ENCODE data around the gene PRR32. TPM values are rescaled to one million over a fixed set of nuclear protein-coding genes. Genes with fewer than 3 reads are reported as not detected.
"Not testable (repeated sequence)": the region's sequence is repeated elsewhere in the genome, so short reads cannot be mapped to it uniquely, and the experiment has no call there.

Gene PRR32
- total RNA-seq, result not detected

DNA sequence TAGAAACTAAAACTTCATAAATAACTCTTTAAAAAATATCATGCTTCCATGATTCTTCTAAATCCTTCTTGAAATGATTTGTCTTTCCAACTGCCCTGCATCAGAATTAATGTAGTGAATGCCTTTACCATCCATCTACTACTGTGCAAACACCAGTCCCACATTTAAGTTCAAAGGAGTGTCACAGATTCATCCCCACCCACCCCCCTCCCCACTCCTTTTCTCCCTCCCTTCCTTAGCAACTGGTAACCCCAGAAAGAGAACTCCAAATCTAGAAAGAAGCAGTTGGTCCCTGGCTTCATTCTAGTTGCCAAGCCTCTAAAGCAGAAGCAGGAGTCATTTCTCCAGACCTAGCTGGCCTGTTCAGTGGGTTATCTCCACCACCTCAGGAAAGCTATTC is at the start of gene PRR32:
PRR32 (plus strand) TSS at position 301 of the 400 bp plus-strand sequence. CDS start 115 bp downstream, outside the sequence.
- no peaks in the 10 kb centered on the region for H3K4me1 ChIP-seq (ENCODE audit: insufficient read depth, low read length)
- no peak within 1 kb of the TSS for H3K4me3 ChIP-seq (ENCODE audit: low read length)
- H3K27me3 ChIP-seq (ENCODE audit: insufficient read depth, low read length), result no peaks in the 10 kb centered on the region
- no peaks in the 10 kb centered on the region for H3K9me3 ChIP-seq (ENCODE audit: low read depth, low read length)

DNA sequence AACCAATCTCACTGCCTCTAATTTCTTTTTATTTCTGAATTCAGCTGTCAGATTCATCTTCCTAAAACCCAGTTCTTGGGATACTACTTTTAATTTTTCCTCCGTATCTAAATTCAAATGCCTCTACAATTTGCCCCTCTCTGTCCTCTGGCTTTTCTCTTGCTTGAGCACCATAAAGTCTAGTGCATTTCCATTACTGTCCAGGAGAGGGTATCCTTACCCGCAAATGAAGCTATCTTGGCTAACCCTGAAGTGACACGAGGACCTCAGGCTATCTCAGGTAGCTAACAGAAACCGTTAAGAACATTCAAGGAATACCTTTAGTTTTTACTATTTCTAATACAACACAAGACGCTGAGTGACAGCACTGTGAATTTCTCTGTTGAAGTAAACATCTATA is 49.4 kb upstream of the PRR32 start:
- no peaks in the 10 kb centered on the region for H3K27me3 ChIP-seq (ENCODE audit: insufficient read depth, low read length)
- no peaks in the 10 kb centered on the region for H3K9me3 ChIP-seq (ENCODE audit: low read depth, low read length)
- H3K4me1 ChIP-seq (ENCODE audit: insufficient read depth, low read length), result no peaks in the 10 kb centered on the region
- no peak overlapping the region for H3K4me3 ChIP-seq (ENCODE audit: low read length)

- H3K4me1 ChIP-seq (ENCODE audit: insufficient read depth, low read length), result no peaks in the 10 kb centered on the region
- no peak overlapping the region for H3K4me3 ChIP-seq (ENCODE audit: low read length)
- no peaks in the 10 kb centered on the region for H3K27me3 ChIP-seq (ENCODE audit: insufficient read depth, low read length)
- H3K9me3 ChIP-seq (ENCODE audit: low read depth, low read length), result no peaks in the 10 kb centered on the region
These were observed 34.0 kb upstream of the PRR32 start for GRCh38 chrX:126785539-126785938.

GRCh38 chrX:126799059-126799458 is 20.5 kb upstream of the PRR32 start:
- no peaks in the 10 kb centered on the region for H3K27me3 ChIP-seq (ENCODE audit: insufficient read depth, low read length)
- no peak overlapping the region for H3K4me3 ChIP-seq (ENCODE audit: low read length)
- H3K4me1 ChIP-seq (ENCODE audit: insufficient read depth, low read length), result no peaks in the 10 kb centered on the region
- H3K9me3 ChIP-seq (ENCODE audit: low read depth, low read length), result no peaks in the 10 kb centered on the region

GRCh38 chrX:126806784-126807183 is 12.7 kb upstream of the PRR32 start:
- not testable (repeated sequence) for H3K4me3 ChIP-seq (ENCODE audit: low read length); H3K9me3 ChIP-seq (ENCODE audit: low read depth, low read length); H3K27me3 ChIP-seq (ENCODE audit: insufficient read depth, low read length); H3K4me1 ChIP-seq (ENCODE audit: insufficient read depth, low read length)

DNA sequence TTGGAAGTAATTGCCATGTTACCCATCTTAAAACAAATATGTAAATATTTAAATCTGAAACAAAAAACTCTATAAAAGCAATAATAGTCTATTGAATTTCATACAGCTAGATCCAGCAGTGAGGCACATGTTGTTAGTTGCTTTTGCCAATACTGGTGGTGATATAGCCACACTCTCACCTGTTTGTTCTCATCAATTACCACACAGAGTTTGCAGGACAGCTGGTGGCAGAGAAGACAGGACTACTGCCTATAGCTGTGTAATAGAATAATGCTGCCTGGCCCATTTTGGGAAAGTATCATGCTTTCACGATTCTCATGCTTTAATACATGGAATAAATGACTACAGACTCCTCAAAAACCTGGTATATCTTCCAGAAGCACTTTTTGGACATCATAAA is 3.7 kb upstream of the PRR32 start:
- Histone ChIP-seq H3K9me3 (ENCODE audit: low read depth, low read length) (no peaks in the 10 kb centered on the region), H3K27me3 (ENCODE audit: insufficient read depth, low read length) (no peaks in the 10 kb centered on the region), H3K4me3 (ENCODE audit: low read length) (no peak overlapping the region), H3K4me1 (ENCODE audit: insufficient read depth, low read length) (no peaks in the 10 kb centered on the region)

DNA sequence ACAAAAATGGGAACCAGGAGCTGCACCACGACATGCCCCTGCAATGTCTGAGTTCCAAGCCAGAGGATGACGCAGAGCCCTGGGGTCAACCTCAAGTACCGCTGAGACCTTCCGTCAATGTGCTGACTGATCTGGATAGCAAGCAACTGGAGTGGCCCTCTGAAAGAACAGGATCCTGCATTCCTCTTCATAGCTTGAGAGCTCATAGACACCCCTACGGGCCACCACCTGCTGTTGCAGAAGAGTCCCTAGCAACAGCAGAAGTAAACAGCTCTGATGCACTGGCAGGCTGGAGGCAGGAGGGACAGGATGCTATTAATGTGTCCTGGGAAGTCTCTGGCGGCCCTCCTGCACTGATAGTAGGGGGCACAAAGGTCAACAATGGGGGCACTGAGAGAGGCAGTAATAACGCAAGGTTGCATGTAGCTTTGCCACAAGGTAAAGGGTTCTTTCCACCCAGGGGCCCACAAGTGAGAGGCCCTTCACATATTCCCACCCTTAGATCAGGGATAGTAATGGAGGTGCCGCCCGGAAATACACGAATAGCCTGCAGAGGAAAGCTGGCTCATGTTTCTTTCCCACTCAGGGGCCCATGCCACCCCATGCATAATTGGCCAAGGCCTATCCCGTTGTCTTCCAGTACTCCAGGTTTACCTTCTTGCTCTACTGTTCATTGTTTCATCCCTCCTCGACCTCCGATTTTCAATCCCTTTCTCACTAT is 1.3 kb downstream of the PRR32 start:
- H3K4me3 ChIP-seq (ENCODE audit: low read length), result no peak overlapping the region
- H3K4me1 ChIP-seq (ENCODE audit: insufficient read depth, low read length), result no peaks in the 10 kb centered on the region
- H3K27me3 ChIP-seq (ENCODE audit: insufficient read depth, low read length), result no peaks in the 10 kb centered on the region
- H3K9me3 ChIP-seq (ENCODE audit: low read depth, low read length), result no peaks in the 10 kb centered on the region

GRCh38 chrX:126824338-126825007 is 4.9 kb downstream of the PRR32 start:
- Histone ChIP-seq H3K4me1 (ENCODE audit: insufficient read depth, low read length) (no peaks in the 10 kb centered on the region), H3K4me3 (ENCODE audit: low read length) (no peak overlapping the region), H3K9me3 (ENCODE audit: low read depth, low read length) (no peaks in the 10 kb centered on the region), H3K27me3 (ENCODE audit: insufficient read depth, low read length) (no peaks in the 10 kb centered on the region)

- Histone ChIP-seq H3K4me3 (ENCODE audit: low read length) (no peak overlapping the region), H3K27me3 (ENCODE audit: insufficient read depth, low read length) (no peaks in the 10 kb centered on the region), H3K9me3 (ENCODE audit: low read depth, low read length) (no peaks in the 10 kb centered on the region), H3K4me1 (ENCODE audit: insufficient read depth, low read length) (no peaks in the 10 kb centered on the region)
These were observed 6.2 kb downstream of the PRR32 start for GRCh38 chrX:126825566-126826193.

DNA sequence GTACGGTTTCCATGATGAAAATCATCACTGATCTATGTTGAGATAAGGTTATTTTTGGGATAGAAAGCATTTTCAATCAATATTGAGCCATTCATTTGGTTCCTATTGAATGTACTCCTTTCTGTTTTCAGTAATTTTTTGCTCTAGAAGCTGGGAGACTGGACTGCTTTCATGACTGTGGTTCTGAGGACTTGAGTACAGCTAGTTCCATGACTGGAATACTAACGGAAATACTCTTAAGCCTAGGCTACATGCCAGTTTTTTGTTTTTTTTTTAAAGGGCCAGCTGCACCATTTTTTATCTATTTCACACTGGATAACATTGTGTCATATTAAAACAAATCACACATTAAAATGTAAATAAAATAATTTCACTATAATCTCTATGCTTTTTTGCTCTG is 16.7 kb downstream of the PRR32 start:
- Histone ChIP-seq H3K4me3 (ENCODE audit: low read length) (no peak overlapping the region), H3K4me1 (ENCODE audit: insufficient read depth, low read length) (no peaks in the 10 kb centered on the region), H3K9me3 (ENCODE audit: low read depth, low read length) (no peaks in the 10 kb centered on the region)

GRCh38 chrX:126847143-126847542 is 27.6 kb downstream of the PRR32 start:
- H3K4me1 ChIP-seq (ENCODE audit: insufficient read depth, low read length), result no peaks in the 10 kb centered on the region
- H3K9me3 ChIP-seq (ENCODE audit: low read depth, low read length), result no peaks in the 10 kb centered on the region
- no peak overlapping the region for H3K4me3 ChIP-seq (ENCODE audit: low read length)
- no peaks in the 10 kb centered on the region for H3K27me3 ChIP-seq (ENCODE audit: insufficient read depth, low read length)

More for the DNA sequence above, 16.7 kb downstream of the PRR32 start:
- H3K27me3 ChIP-seq (ENCODE audit: insufficient read depth, low read length), result no peaks in the 10 kb centered on the region

DNA sequence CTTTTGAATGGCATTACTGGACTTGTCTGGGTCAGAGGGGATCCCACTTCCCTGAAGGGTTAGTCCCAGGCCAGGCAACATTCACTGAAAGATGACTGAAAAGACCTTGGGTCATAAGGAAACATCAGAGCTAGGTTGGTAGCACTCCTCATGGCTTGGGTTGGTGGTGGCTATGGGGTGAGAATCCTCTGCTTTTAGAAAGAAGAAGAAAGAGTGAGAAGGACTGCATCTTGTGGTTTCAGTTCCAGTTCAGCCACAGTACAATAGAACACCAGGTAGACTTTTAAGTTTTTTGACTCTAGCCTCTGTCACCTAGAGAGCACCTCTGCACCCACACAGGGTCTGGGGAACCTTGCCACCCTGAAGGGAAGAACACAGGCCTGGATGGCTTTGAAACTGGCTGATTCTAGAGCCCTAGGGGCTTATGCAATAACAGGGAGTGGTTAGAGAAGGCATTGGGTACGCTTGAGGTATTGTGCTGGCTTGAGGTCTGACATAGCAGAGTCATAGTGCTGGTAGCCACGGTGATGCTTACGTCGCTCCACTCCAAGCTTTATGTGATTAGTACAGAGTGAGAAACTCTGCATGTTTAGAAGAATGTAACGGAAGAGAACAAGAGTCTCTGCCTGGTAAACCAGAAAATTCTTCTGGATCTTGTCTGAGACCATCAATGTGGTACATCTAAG is 36.5 kb downstream of the PRR32 start:
- Histone ChIP-seq H3K27me3 (ENCODE audit: insufficient read depth, low read length) (no peaks in the 10 kb centered on the region), H3K9me3 (ENCODE audit: low read depth, low read length) (no peaks in the 10 kb centered on the region), H3K4me1 (ENCODE audit: insufficient read depth, low read length) (no peaks in the 10 kb centered on the region), H3K4me3 (ENCODE audit: low read length) (no peak overlapping the region)

Measured in mononuclear cell (primary cell).